ENCODE results near the gene AQP12A. TPM values are rescaled to one million over a fixed set of nuclear protein-coding genes. Genes with fewer than 3 reads are reported as not detected.

Gene AQP12A
- total and polyA plus RNA-seq, 10 of the 15 experiments (the other 5 are each of a cell fraction or from before 2014, with no cell fraction given): not detected

GRCh38 chr2:240664622-240665021 lies 27.0 kb upstream of the AQP12A start:
- ChIA-PET RAD21 (ENCODE audit: unreplicated experiment) (no interaction called here), CTCF (no interaction called here), POLR2A (no interaction called here), SMC1A (ENCODE audit: uncharacterized antibody, unreplicated experiment) (no interaction called here)
- no peak overlapping the region for H3K4me2 ChIP-seq (ENCODE audit: control insufficient read depth, insufficient read depth)
- in situ Hi-C loops (cut with MboI) (no loop called here), intact Hi-C loops (cut with micrococcal nuclease; ENCODE audit: unreplicated experiment) (no loop called here)
- peaks cover 2% of the 10 kb centered on the region; the same call in 1 of the 3 replicates for H3K9me3 ChIP-seq (replicated peaks; ENCODE audit: control insufficient read depth, insufficient read depth, low read length)
- no peaks in the 10 kb centered on the region for H3K4me1 ChIP-seq (ENCODE audit: control insufficient read depth, insufficient read depth, low read length)
- ATAC-seq: no peak
- no peak overlapping the region for H3K27ac ChIP-seq (ENCODE audit: control insufficient read depth, insufficient read depth)
- TF ChIP-seq CBX5 (IDR thresholded peaks at IDR 0.05; ENCODE audit: low read depth) (no peak), KAT2A (conservative IDR thresholded peaks at IDR 0.05; ENCODE audit: control insufficient read depth, low read depth, low read length) (no peak), SUPT20H (IDR thresholded peaks at IDR 0.05; ENCODE audit: borderline replicate concordance, control insufficient read depth, low read depth, low read length) (no peak), CBFB (IDR thresholded peaks at IDR 0.05; ENCODE audit: low read depth) (no peak)
- H3K27me3 ChIP-seq (replicated peaks in 1 of 2; ENCODE audit: control insufficient read depth in 2 of 2, insufficient read depth in 2 of 2, low read length in 1 of 2): no peaks in the 10 kb centered on the region; a peak in 1 of 4 replicates
- no peaks in the 10 kb centered on the region for H3K36me3 ChIP-seq (ENCODE audit: control insufficient read depth in 2 of 2, insufficient read depth in 2 of 2, low read length in 1 of 2)
- no peak overlapping the region for H3K9ac ChIP-seq (ENCODE audit: control insufficient read depth, insufficient read depth, low read length)
- no peaks in the 10 kb centered on the region for H3K79me2 ChIP-seq (ENCODE audit: control insufficient read depth, insufficient read depth, low read length)
- BruUV-seq (replicated peaks): no TSS peak
- no peak for FAIRE-seq
- H3K4me3 ChIP-seq: no peak overlapping the region
- H2AFZ ChIP-seq (ENCODE audit: control insufficient read depth, low read depth, low read length): no peak overlapping the region
- no peak for DNase-seq (ENCODE audit: low read depth, low spot score)
- no peaks in the 10 kb centered on the region for H4K20me1 ChIP-seq (ENCODE audit: control insufficient read depth, insufficient read depth)
- WGBS (ENCODE audit: insufficient coverage, insufficient replicate concordance, low lambda C conversion rate, missing lambda C conversion rate): 5% methylated on average over 1 of the region's 1 CpG

- CTCF ChIA-PET: interaction anchor here (0.8 kb wide), 1 partner anchor 156 kb away, joined by 4 read pairs; no protein-coding TSS in a partner anchor
- ATAC-seq: no peak
- no peak overlapping the region for H3K27ac ChIP-seq (ENCODE audit: control insufficient read depth, insufficient read depth)
- no peak for DNase-seq (ENCODE audit: low read depth, low spot score)
- H3K4me1 ChIP-seq (ENCODE audit: control insufficient read depth, insufficient read depth, low read length): no peaks in the 10 kb centered on the region
- H3K36me3 ChIP-seq (ENCODE audit: control insufficient read depth in 2 of 2, insufficient read depth in 2 of 2, low read length in 1 of 2): no peaks in the 10 kb centered on the region
- no peaks in the 10 kb centered on the region; a peak in 2 of 4 replicates for H3K27me3 ChIP-seq (replicated peaks in 1 of 2; ENCODE audit: control insufficient read depth in 2 of 2, insufficient read depth in 2 of 2, low read length in 1 of 2)
- H2AFZ ChIP-seq (ENCODE audit: control insufficient read depth, low read depth, low read length): no peak overlapping the region
- TF ChIP-seq PAX8 (IDR thresholded peaks at IDR 0.05) (no peak), CREM (IDR thresholded peaks at IDR 0.05; ENCODE audit: low read depth) (no peak), MYB (IDR thresholded peaks at IDR 0.05; ENCODE audit: borderline replicate concordance, low read depth, low read length) (no peak), MAX (IDR thresholded peaks at IDR 0.05; ENCODE audit: low read depth, low read length) (no peak), ZZZ3 (IDR thresholded peaks at IDR 0.05; ENCODE audit: control insufficient read depth, insufficient read length, low read depth) (no peak), E2F8 (IDR thresholded peaks at IDR 0.05; ENCODE audit: low read depth, partially characterized antibody) (no peak), FOS (IDR thresholded peaks at IDR 0.05; ENCODE audit: borderline replicate concordance, extremely low read depth, insufficient read length) (no peak)
- SMC1A ChIA-PET (ENCODE audit: uncharacterized antibody, unreplicated experiment): no interaction called here
- WGBS (ENCODE audit: insufficient coverage, insufficient replicate concordance, low lambda C conversion rate, missing lambda C conversion rate): 50% methylated on average over 7 of the region's 7 CpGs
- no TSS peak for BruUV-seq (replicated peaks)
- intact Hi-C loops (cut with micrococcal nuclease; ENCODE audit: unreplicated experiment): no loop called here
- no peaks in the 10 kb centered on the region for H4K20me1 ChIP-seq (ENCODE audit: control insufficient read depth, insufficient read depth)
- no peak overlapping the region for H3K4me2 ChIP-seq (ENCODE audit: control insufficient read depth, insufficient read depth)
- H3K9me3 ChIP-seq (replicated peaks; ENCODE audit: control insufficient read depth, insufficient read depth, low read length): no peaks in the 10 kb centered on the region; the same call in 2 of the 3 replicates
- POLR2A ChIA-PET: no interaction called here
- in situ Hi-C loops (cut with MboI): no loop called here
- H3K4me3 ChIP-seq: no peak overlapping the region
- H3K79me2 ChIP-seq (ENCODE audit: control insufficient read depth, insufficient read depth, low read length): no peaks in the 10 kb centered on the region
- FAIRE-seq: no peak
- RAD21 ChIA-PET (ENCODE audit: unreplicated experiment): interaction anchor here (1.2 kb wide), 1 partner anchor 156 kb away, joined by 3 read pairs; no protein-coding TSS in a partner anchor
- H3K9ac ChIP-seq (ENCODE audit: control insufficient read depth, insufficient read depth, low read length): no peak overlapping the region
These were observed 21.3 kb upstream of the AQP12A start for GRCh38 chr2:240670402-240670801.
